Activated naive CD4-positive, alpha-beta T cell treated with anti-CD3 and anti-CD28 coated beads, Interleukin-2, amount 10 ng/mL, durations not matched to agents 7 days and 5 days (primary cell): ENCODE results near the gene PTPRN.
A peak's percentile ranks its signal among the peaks of the same experiment; 100 is the strongest.

Experiments
- CTCF ChIA-PET: fragments of 350-600 bp; sonication (Branson Sonifier 250); formaldehyde crosslinking; loops from one replicate; lab custom pipeline; 2021; ENCODE audit warnings: antibody characterized with exemption; lab: Charles Lee
- DNase-seq: peaks from one replicate; pipeline ENCODE4 v3.0.0-alpha.2; 2020
- H3K27ac Mint-ChIP-seq: one replicate; pipeline ENCODE4 v1.8.0; 2021; ENCODE audit warnings: mild to moderate bottlenecking, moderate library complexity, mixed read lengths
- H3K27me3 Mint-ChIP-seq: one replicate; pipeline ENCODE4 v1.8.0; 2021; ENCODE audit warnings: mild to moderate bottlenecking, mixed read lengths
- H3K36me3 Mint-ChIP-seq: one replicate; pipeline ENCODE4 v1.8.0; 2021; ENCODE audit warnings: mixed read lengths
- H3K4me1 Mint-ChIP-seq: one replicate; pipeline ENCODE4 v1.8.0; 2021; ENCODE audit warnings: mixed read lengths
- H3K4me3 Mint-ChIP-seq: one replicate; pipeline ENCODE4 v1.8.0; 2021; ENCODE audit warnings: mild to moderate bottlenecking, moderate library complexity, mixed read lengths
- H3K9me3 Mint-ChIP-seq: one replicate; pipeline ENCODE4 v1.8.0; 2021; ENCODE audit warnings: mixed read lengths

PTPRN gene

DNA sequence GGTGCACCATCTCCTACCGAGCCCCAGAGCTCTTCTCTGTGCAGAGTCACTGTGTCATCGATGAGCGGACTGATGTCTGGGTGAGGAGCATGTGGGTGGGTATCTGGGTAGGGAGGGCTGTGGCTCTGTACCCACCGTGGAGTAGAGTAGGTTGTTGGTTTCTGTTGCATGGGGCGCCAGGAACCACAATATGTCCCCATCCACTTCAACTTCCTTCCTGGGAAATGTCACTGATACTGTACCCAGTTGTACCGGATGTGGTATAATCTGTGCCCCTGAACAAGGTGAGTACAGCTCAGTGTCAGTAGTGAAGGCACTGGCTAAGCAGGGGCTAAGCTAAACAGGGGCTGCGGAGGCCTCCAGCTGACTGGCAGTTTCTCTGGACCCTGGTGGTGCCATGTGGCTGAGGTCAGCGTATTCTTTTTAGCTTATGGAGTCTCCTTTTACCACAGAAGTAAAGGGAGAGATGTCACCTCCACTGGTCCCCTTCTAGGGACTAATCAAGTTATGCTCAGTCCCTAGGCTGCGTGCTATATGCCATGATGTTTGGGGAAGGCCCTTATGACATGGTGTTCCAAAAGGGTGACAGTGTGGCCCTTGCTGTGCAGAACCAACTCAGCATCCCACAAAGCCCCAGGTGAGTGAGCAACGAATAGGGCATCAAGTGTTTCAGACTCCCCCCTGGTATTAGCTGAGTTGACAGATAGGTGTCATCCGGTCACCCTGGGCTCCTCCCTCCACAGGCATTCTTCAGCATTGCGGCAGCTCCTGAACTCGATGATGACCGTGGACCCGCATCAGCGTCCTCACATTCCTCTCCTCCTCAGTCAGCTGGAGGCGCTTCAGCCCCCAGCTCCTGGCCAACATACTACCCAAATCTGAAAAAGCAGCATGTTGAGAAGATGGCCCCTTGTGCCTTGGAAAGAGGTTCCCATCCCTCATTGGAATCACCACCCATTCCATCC is 61.2 kb downstream of the PTPRN start:
- Mint-ChIP-seq H3K4me1 (peaks cover 90% of the 10 kb centered on the region), H3K36me3 (peaks cover 68% of the 10 kb centered on the region), H3K4me3 (peak overlapping the region; percentile 92), H3K9me3 (no peaks in the 10 kb centered on the region), H3K27me3 (no peaks in the 10 kb centered on the region), H3K27ac (peak overlapping the region; percentile 95)
- CTCF ChIA-PET, result interaction anchor here (1.0 to 3.9 kb wide), 8 partner anchors 9 to 76 kb away, joined by 3 to 32 read pairs (median 5); partner anchors contain the start of genes DNAJB2 and ZFAND2B
- DNase-seq, result peak; percentile 73

DNA sequence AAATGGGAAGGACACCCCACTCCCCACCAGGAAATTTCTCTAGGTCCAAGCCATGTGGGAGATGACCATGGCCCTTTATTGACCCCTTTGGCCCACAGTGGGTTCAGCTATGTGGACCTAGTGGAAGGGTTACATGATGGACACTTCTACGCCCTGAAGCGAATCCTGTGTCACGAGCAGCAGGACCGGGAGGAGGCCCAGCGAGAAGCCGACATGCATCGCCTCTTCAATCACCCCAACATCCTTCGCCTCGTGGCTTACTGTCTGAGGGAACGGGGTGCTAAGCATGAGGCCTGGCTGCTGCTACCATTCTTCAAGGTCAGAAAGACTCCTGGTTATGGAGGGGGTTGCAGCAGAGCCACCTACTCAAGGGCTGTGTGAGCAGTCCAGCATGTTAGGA is 62.6 kb downstream of the PTPRN start:
- no peak for DNase-seq
- Mint-ChIP-seq H3K9me3 (no peaks in the 10 kb centered on the region), H3K4me3 (peak overlapping the region; percentile 92), H3K27me3 (no peaks in the 10 kb centered on the region), H3K4me1 (peaks cover 86% of the 10 kb centered on the region), H3K27ac (peak overlapping the region; percentile 95), H3K36me3 (peaks cover 56% of the 10 kb centered on the region)
- CTCF ChIA-PET, result interaction anchor here (1.8 to 3.9 kb wide), 3 partner anchors 40 to 75 kb away, joined by 4 to 29 read pairs (median 6); partner anchors contain the start of gene ZFAND2B

DNA sequence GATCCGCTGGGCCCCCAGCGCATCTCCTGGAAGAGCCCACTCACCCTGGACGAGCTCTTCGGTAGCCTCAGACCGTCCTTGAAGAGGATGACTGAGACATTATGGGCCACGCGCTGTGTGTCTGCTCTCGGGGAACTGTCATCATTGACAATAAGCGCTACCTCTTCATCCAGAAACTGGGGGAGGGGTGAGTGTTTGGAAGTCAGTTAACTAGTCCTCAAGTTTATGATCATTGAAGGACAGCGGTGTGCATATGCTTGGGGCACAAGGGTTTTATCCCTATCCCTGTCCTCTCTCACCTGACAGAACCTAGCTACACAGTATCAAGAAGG is 63.3 kb downstream of the PTPRN start:
- Mint-ChIP-seq H3K27me3 (no peaks in the 10 kb centered on the region), H3K4me1 (peaks cover 79% of the 10 kb centered on the region), H3K9me3 (no peaks in the 10 kb centered on the region), H3K36me3 (peaks cover 49% of the 10 kb centered on the region), H3K27ac (peak overlapping the region; percentile 95), H3K4me3 (peak overlapping the region; percentile 92)
- CTCF ChIA-PET, result interaction anchor here (1.8 to 2.8 kb wide), 3 partner anchors 40 to 74 kb away, joined by 4 to 20 read pairs (median 6); partner anchors contain the start of gene ZFAND2B
- DNase-seq, result no peak

DNA sequence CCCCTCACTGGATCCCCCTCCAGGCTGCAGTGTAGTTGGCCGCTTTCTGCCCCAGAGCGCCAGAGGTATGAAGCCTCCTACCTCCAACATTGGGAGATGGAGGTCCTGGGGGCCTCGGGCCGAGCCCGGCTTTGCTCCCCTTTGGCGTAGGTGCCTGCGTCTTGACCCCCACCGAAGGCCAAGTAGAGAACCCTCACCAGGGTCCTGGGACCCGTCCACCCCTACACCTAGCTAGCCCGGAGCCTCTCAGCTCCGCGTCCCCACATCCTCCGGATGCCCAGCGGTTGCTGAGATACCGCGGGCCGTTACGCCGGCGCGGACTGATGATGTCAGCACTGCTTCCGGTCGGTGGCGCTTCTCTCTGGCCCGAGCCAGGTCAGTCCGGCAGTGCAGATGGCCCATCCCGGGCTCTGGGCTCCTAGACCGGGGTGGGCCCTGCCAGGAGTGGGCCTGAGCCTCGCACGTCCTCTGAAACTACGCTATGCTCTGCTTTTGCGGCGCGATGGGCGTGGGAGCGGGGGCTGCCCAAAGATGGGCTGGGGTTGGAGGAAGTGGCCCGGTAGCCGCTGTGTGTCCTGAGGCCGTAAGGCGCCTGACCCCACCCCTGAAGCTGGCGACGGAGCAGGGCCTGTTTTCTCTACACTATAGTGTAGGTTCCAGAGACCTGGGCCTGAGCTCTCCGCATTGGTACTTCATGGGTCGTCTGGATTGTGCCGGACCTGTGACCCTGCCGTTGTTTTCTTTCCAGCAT is 63.9 kb downstream of the PTPRN start, which contains the start of the genes GLB1L and STK16:
GLB1L (minus strand) TSS at position 297 of the 751 bp plus-strand sequence. CDS start 1,871 bp downstream, outside the sequence.
STK16 (plus strand) TSS at position 332 of the 751 bp plus-strand sequence. CDS start 521 bp downstream, outside the sequence.
- Mint-ChIP-seq H3K4me3 (peak within 1 kb of the TSS; percentile 92), H3K27ac (peak within 1 kb of the TSS; percentile 95), H3K9me3 (no peaks in the 10 kb centered on the region), H3K4me1 (peaks cover 74% of the 10 kb centered on the region), H3K36me3 (peaks cover 43% of the 10 kb centered on the region), H3K27me3 (no peaks in the 10 kb centered on the region)
- peak; percentile 92 for DNase-seq
- CTCF ChIA-PET, result interaction anchor here (0.5 to 2.8 kb wide), 8 partner anchors 9 to 74 kb away, joined by 3 to 20 read pairs (median 4); partner anchors contain the start of genes TUBA4A and ZFAND2B

DNA sequence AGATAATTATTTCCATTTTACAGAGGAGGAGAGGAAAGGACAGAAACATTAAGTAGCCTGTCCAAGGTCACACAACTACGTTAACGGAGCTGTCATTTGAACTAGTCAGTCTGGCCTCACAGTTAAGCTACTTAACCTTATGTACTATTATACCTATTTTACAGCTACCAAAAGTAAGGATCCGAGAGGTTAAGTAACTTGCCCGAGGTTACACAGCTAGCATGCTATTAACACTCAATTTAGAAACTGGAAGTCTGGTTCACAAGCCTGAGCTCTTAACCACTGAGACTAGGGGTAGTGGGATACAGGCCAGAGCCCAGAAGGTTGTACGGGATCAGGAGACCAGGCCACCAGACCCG is 64.4 kb downstream of the PTPRN start:
- no peaks in the 10 kb centered on the region for H3K9me3 Mint-ChIP-seq
- no peaks in the 10 kb centered on the region for H3K27me3 Mint-ChIP-seq
- DNase-seq, result no peak
- H3K36me3 Mint-ChIP-seq, result peaks cover 38% of the 10 kb centered on the region
- H3K4me1 Mint-ChIP-seq, result peaks cover 68% of the 10 kb centered on the region
- CTCF ChIA-PET, result interaction anchor here (1.0 to 2.8 kb wide), 7 partner anchors 9 to 73 kb away, joined by 3 to 20 read pairs (median 4); partner anchors contain the start of genes TUBA4A and ZFAND2B
- peak overlapping the region; percentile 95 for H3K27ac Mint-ChIP-seq
- peak overlapping the region; percentile 92 for H3K4me3 Mint-ChIP-seq

DNA sequence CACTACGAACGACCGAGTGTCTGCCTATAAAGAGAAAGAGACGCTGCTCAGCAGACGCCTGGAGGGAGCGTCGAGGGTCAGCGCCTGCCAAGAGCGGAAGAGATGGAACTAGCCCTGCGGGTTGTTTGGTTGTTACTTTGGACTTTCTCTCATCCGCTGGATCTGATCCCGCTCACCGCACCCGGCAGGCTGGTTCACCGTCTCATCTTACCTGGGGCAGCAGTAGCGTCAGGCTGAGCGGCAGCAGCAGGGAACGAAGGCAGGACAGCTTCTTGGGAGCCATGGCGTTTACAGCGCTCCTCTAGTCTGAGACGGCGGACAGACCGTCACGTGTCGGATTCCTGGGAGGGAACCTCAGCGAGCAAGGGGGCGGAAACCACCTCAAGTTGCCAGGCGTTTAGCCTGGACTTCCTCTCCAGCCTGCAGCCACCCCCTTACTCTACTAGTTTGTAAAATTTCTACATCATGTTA is 65.9 kb downstream of the PTPRN start:
- DNase-seq, result no peak
- peak overlapping the region; percentile 43 for H3K4me3 Mint-ChIP-seq
- no peaks in the 10 kb centered on the region for H3K9me3 Mint-ChIP-seq
- H3K36me3 Mint-ChIP-seq, result peaks cover 28% of the 10 kb centered on the region
- peak overlapping the region; percentile 68 for H3K27ac Mint-ChIP-seq
- H3K27me3 Mint-ChIP-seq, result no peaks in the 10 kb centered on the region
- H3K4me1 Mint-ChIP-seq, result peaks cover 54% of the 10 kb centered on the region
- CTCF ChIA-PET, result interaction anchor here (2.8 kb wide), 1 partner anchor 52 kb away, joined by 20 read pairs; no protein-coding TSS in a partner anchor
